ENCODE measurements around the gene TPST2.

The TPST2 gene

GRCh38 chr22:26480611-26480932 is 109.4 kb downstream of the TPST2 start:
- peak overlapping the region; percentile 74 for H3K4me3 Mint-ChIP-seq
- no peaks in the 10 kb centered on the region for H3K27me3 Mint-ChIP-seq (ENCODE audit: low read depth, poor library complexity)
- H3K36me3 Mint-ChIP-seq (ENCODE audit: low read depth) = peaks cover 23% of the 10 kb centered on the region
- TF ChIP-seq CTCF (IDR thresholded peaks at IDR 0.05) = no peak
- DNase-seq = no peak
- peaks cover 72% of the 10 kb centered on the region for H3K4me1 Mint-ChIP-seq
- H3K9me3 Mint-ChIP-seq = no peaks in the 10 kb centered on the region
- no peak overlapping the region for H3K27ac Mint-ChIP-seq

- Mint-ChIP-seq H3K4me3 (peak overlapping the region; percentile 74), H3K36me3 (ENCODE audit: low read depth) (peaks cover 23% of the 10 kb centered on the region), H3K4me1 (peaks cover 66% of the 10 kb centered on the region), H3K27me3 (ENCODE audit: low read depth, poor library complexity) (no peaks in the 10 kb centered on the region), H3K27ac (peak overlapping the region; percentile 46), H3K9me3 (no peaks in the 10 kb centered on the region)
- no peak for DNase-seq
- no peak for TF ChIP-seq CTCF (IDR thresholded peaks at IDR 0.05)
Observed at GRCh38 chr22:26479792-26480610, 109.9 kb downstream of the TPST2 start.

GRCh38 chr22:26479043-26479791 is 110.7 kb downstream of the TPST2 start:
- no peaks in the 10 kb centered on the region for H3K9me3 Mint-ChIP-seq
- peaks cover 58% of the 10 kb centered on the region for H3K4me1 Mint-ChIP-seq
- H3K27me3 Mint-ChIP-seq (ENCODE audit: low read depth, poor library complexity) = no peaks in the 10 kb centered on the region
- H3K36me3 Mint-ChIP-seq (ENCODE audit: low read depth) = peaks cover 26% of the 10 kb centered on the region
- peak overlapping the region; percentile 46 for H3K27ac Mint-ChIP-seq
- DNase-seq = no peak
- no peak for TF ChIP-seq CTCF (IDR thresholded peaks at IDR 0.05)
- peak overlapping the region; percentile 74 for H3K4me3 Mint-ChIP-seq

- Mint-ChIP-seq H3K9me3 (no peaks in the 10 kb centered on the region), H3K36me3 (ENCODE audit: low read depth) (peaks cover 34% of the 10 kb centered on the region), H3K27ac (no peak overlapping the region), H3K27me3 (ENCODE audit: low read depth, poor library complexity) (no peaks in the 10 kb centered on the region), H3K4me3 (no peak overlapping the region), H3K4me1 (peaks cover 44% of the 10 kb centered on the region)
- TF ChIP-seq CTCF (IDR thresholded peaks at IDR 0.05) = no peak
- no peak for DNase-seq
Observed at GRCh38 chr22:26477341-26477731, 112.6 kb downstream of the TPST2 start.

- peaks cover 39% of the 10 kb centered on the region for H3K4me1 Mint-ChIP-seq
- no peak overlapping the region for H3K4me3 Mint-ChIP-seq
- no peak for DNase-seq
- TF ChIP-seq CTCF (IDR thresholded peaks at IDR 0.05) = no peak
- H3K27me3 Mint-ChIP-seq (ENCODE audit: low read depth, poor library complexity) = no peaks in the 10 kb centered on the region
- H3K27ac Mint-ChIP-seq = no peak overlapping the region
- no peaks in the 10 kb centered on the region for H3K9me3 Mint-ChIP-seq
- peaks cover 33% of the 10 kb centered on the region for H3K36me3 Mint-ChIP-seq (ENCODE audit: low read depth)
Observed at GRCh38 chr22:26476705-26477340, 113.1 kb downstream of the TPST2 start.
